SU-DHL-6 (cell line): ENCODE results near the gene EPHA8.

Experiments
- CTCF ChIP-seq: fragments of 200-600 bp; sonication (generic); IDR thresholded peaks from one replicate; pipeline ENCODE4 v1.5.1; 2017; ENCODE audit warnings: antibody characterized with exemption, mild to moderate bottlenecking, low read length, moderate library complexity; ENCODE audit not compliant: insufficient read depth, poor library complexity, severe bottlenecking
- EZH2phosphoT487 ChIP-seq: fragments of 200-600 bp; sonication (generic), shearing (Covaris generic); conservative IDR thresholded peaks from 2 replicates; pipeline ENCODE4 v1.6.1; 2018; ENCODE audit warnings: mild to moderate bottlenecking, antibody characterized with exemption, low read length, moderate library complexity, mixed read lengths

GRCh38 chr1:22542886-22543285, 20.4 kb upstream of the EPHA8 start:
- TF ChIP-seq CTCF: no peak
- no peak for TF ChIP-seq EZH2phosphoT487
